ENCODE measurements around the gene MED12L.
A peak's percentile ranks its signal among the peaks of the same experiment; 100 is the strongest.
"Not testable (repeated sequence)": the region's sequence is repeated elsewhere in the genome, so short reads cannot be mapped to it uniquely, and the experiment has no call there.

MED12L gene

GRCh38 chr3:151219056-151219455 is 133.6 kb downstream of the MED12L start:
- no peak for DNase-seq

DNA sequence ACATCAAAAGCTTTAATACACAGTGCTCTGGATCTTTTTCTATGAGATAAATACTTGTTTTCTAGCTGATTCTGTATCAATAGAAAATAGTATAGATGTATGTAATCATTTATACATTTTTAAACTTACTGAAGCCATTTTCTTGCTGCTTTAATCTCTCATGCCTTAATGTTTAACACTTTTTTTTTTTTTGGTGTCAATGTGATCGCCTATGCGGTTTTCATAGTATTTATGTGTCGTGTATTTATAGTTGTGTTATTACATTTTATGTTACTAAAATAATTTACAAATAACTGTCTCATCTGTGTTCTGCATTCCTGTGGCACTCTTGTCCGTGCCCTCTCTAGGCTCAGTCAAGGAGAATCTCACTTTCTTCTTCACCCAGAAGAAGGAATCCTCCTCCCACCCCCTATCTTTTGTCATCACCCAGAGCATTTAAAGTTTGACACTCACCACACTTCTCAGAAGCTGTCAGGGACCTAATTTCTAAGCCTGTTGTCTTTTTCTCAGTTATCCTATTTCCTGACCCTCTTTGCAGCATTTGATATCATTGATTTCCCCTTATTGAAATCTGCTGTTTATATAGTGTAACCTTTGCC is 138.9 kb downstream of the MED12L start:
- DNase-seq, result no peak

DNA sequence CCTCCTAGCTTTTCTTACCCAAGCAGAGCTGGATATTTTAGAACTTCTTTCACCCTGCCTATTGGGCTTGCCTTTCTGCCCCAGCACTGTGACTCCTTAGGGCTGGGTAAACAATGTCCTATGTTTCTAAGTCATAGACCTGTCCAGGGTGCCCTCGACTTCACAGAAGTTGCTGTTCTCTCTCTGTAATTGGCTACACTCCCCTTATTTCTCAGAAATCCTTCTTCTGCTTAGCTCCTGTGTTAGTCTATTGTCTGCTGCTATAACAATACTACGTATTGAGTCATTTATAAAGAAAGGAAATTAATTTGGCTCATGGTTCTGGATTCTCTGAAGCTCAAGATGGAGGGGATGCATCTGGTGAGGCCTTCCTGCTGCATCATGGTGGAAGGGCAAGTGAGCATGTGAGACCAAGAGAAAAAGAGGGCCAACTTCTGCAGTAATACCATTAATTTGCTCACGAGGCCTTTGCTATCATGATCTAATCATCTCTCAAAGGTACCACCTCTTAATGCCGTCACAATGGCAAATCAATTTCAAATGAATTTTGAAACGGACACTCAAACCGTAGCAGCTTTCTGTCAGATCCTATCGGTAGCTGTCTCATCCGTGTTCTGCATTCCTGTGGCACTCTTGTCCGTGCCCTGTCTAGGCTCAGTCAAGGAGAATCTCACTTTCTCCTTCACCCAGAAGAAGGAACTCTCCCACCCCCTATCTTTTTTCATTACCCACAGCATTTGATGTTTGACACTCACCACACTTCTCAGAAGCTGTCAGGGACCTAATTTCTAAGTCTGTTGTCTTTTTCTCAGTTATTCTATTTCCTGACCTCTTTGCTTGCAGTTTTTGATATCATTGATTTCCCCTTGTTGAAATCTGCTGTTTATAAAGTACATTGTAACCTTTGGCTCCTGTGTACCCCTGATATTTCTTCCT is 139.8 kb downstream of the MED12L start:
- no peak for DNase-seq

- DNase-seq, result peak; percentile 31
These were observed 140.7 kb downstream of the MED12L start for GRCh38 chr3:151226088-151226563.

GRCh38 chr3:151226825-151227224 is 141.4 kb downstream of the MED12L start:
- no peak for DNase-seq

- DNase-seq, result no peak
These were observed 141.9 kb downstream of the MED12L start for GRCh38 chr3:151227266-151227806.

DNA sequence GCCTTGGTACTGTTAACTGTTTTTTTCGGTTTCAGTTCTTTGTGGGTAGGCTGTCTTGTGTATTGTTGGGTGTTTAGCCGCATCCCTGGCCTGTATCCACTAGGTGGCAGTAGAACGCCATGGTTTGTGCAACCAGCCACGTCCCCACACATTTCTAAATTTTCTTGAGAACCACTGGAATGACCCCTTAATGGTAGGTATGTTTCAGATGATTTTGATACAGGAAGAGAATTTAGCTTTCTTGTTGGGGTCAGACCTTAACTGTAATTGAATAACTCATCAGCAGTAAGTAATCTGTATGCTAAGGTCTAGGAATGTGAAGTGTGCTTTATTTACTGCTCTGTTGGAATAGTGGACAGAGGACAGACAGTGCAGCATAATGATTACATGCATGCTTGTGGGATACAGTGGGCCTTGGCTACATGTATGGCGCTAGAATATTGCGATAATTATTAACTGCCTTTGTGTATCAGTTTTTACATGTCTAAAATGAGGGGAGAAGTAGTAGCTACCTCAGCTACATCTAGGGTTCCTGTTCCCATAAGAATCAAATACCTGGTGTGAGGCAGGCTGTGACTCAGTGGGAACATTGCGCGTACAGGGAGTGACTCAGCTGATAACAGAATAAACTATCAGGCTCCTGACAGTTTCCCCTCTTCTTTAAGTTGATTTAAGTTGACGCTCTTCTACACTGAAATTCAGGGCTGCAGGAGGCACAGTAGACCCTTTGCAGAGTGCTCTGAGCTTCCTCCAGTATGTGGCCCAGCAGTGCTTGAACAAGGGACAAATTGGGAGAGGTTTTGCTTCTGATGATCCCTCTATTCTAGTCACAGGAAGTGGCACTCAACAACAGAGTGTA is 142.6 kb downstream of the MED12L start:
- DNase-seq, result peak; percentile 87

GRCh38 chr3:151228666-151229040 is 143.2 kb downstream of the MED12L start:
- DNase-seq, result no peak

DNA sequence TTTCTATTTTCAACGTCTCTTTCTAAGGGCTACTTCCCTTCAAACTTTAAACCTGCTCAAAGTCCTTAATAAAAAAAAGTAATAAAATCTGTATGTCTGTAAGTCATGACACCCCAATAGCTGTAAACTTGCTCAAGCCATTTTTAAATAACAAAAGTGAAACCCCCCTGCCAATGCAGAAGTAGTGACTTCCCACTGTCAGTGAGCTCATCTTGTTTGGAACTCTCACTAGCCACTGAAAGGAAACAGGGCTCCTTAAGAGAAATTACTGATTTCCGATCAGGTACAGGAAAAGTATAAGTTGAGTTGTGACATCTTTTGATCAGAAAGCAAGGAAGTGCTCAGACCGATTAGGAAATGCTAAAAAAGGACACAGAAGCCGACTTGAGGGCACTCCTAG is 145.2 kb downstream of the MED12L start:
- DNase-seq, result no peak

- not testable (repeated sequence) for DNase-seq
These were observed 146.9 kb downstream of the MED12L start for GRCh38 chr3:151232403-151232802.

- no peak for DNase-seq
These were observed 147.5 kb downstream of the MED12L start for GRCh38 chr3:151232991-151233390.

GRCh38 chr3:151234825-151235224 is 149.4 kb downstream of the MED12L start:
- no peak for DNase-seq

DNA sequence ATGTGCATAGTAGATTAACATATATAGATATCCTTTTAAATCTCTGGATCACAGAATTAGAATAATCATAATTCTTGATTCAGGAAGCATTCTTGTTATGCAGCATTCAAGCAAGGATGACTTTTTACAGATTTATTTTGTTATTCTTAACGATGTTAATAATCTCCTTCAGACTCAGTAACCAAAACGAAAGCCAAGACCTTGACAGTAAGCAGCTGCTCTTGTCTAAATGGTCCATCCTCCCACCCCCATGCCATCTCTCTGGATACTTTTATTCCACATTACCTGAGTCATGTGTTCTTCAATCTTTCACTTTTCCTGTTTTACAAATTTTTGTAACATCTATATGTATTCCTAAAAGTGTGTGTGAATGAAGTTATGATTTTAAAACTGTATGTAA is 150.9 kb downstream of the MED12L start:
- DNase-seq, result no peak

GRCh38 chr3:151236736-151237135 is 151.3 kb downstream of the MED12L start:
- DNase-seq, result no peak

GRCh38 chr3:151242006-151242405 is 156.5 kb downstream of the MED12L start:
- DNase-seq, result not testable (repeated sequence)

DNA sequence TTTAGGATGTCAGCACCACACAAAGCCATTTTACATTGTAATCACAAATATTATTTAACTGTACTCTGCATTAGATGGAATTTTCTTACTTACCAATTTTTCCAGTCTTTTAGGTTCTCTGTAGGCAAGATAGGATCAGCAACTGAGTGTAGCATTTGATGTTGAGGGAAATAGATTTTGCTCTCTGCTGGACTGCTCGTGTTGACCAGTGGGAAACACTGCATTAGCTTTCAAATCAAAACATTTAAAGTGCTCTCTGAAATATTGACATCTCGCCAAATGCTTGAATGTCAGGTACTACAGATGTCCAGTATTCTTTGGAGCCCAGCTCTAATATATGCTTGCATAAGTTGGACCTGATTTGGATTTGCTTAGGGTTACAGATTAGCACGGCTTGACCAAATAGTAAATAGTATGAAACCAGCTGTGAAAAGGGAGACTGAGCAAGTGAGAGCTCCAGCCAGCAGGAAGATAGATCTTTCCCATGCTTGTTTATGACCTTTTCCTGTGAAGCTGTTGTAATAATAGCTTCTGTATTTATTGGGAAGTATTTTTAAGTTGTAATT is 163.4 kb downstream of the MED12L start:
- no peak for DNase-seq

DNA sequence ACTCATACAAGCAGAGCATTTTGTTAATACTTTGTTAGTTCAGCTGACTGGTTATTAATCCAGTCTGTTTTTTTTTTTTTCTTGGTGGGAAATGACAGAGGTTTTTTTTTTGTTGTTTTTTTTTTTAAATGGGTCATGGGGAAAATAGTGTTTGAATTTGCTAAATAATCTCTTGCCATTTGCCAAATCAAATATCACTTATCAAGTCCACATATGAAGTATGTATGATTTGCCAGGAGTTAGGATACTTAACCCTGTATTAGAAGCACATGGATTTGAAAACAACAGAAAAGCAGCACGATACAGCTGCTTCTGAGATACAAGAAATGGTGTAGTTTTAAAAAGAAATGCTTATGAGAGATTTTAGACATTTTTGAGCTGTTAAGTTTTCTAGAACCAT is 171.3 kb downstream of the MED12L start:
- no peak for DNase-seq

DNA sequence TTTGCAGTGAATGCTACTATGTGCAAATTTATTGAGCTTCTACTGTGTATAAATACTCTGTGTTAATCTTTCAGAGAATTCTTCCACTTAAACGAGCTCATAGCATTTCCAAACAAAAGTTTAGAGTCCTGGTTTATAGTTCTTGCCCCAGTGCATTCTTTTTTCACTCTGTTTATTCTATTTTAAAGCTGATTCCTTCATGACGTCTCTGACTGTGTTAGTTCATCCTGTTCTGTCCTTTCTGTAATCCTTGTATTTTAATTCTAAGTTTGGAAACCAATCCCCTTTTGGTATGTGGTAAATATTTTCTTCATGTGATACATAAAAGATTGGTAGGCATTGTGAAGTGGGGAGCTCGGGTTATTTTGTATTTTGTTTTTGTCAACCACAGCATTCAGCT is 174.2 kb downstream of the MED12L start:
- DNase-seq, result no peak

DNA sequence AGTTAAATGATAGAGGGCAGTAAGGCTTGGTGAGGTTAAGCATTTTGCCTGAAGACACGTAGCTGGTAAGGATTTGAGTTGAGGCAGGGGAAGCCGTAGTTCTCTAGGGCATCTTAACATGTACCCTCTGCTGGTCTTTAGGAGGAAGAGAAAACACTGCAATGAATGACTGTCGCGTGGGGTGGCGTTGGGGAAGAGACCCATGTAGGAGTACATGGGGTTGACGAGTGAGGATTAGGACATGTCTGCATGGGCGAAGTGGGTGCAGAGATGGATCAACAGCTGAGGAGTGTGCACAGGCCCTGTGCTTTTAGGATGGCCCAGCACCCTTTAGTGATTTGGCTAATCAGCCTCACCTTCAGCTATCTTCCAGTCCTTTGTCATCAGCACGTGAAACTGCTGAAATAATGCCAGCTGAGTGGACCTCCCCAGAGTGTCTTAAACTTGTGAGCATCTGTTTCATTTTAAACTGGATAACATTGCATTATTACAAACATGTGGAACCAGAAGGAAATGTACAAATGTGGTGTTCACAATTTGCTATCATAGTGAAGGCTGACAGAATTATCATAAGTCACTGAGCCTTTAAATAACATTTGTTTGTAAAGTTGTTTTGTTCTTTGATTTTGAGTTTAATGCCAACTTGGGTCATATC is 177.5 kb downstream of the MED12L start:
- DNase-seq, result no peak

- no peak for DNase-seq
These were observed 179.1 kb downstream of the MED12L start for GRCh38 chr3:151264605-151265004.

GRCh38 chr3:151265166-151265565 is 179.7 kb downstream of the MED12L start:
- DNase-seq, result no peak

DNA sequence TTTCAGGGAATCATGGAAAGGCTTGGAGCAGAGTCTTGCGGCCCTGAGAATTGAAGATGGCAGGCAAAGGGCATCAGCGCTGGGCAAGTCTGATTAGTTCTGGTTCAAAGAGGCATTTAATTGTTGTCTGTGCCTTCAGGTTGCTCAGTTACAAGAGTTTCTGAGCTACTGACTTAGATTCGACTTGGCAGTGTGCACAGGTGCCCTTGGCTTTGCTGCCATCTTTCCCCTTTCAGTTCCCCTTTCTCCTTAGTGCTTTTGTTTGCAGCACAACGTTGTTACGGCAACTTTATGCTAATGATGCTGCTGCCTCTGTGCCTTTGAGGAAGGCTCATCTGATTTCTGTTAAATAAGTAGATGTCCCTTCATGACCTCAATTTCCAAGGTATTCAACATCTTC is 180.4 kb downstream of the MED12L start:
- no peak for DNase-seq
